K562 (cell line): ENCODE data around the gene RUNX1. TPM values are rescaled to one million over a fixed set of nuclear protein-coding genes. Genes with fewer than 3 reads are reported as not detected.
A peak's percentile ranks its signal among the peaks of the same experiment; 100 is the strongest.

Experiments used
- ATAC-seq: fragments of 200-7000 bp; cut with Tn5 transposase; 3 replicates; pipeline ENCODE4 v1.9.1; 2020; ENCODE audit warnings: moderate library complexity
- BruUV-seq: library from RNA; stranded (reverse); fragments of 400-500 nt; replicated peaks from 2 replicates; lab custom pipeline; 2021; lab: Mats Ljungman, UMichigan
- CTCF ChIA-PET: fragments of 300-600 bp; formaldehyde crosslinking; extraction: SDS; loops from one replicate; lab custom pipeline; 2021; ENCODE audit warnings: low intra/inter-chr PET ratio; lab: Yijun Ruan, JAX
- POLR2A ChIA-PET: fragments of 300-600, 350-650 bp; sonication (Branson Sonifier 250); formaldehyde crosslinking; extraction: SDS; loops from one replicate; lab custom pipeline; 2021; ENCODE audit warnings: antibody characterized with exemption, inconsistent platforms; lab: Yijun Ruan, JAX
- DNase-seq, 4 experiments: peaks; one replicate each; pipeline versions ENCODE4 v3.0.0 to v3.0.0-alpha.2; 2011 to 2018; ENCODE audit warnings: low spot score in 3 of 4, mixed read lengths in 3 of 4; ENCODE audit errors: extremely low read depth in 1 of 4
- FAIRE-seq: peaks from 2 replicates; lab custom pipeline; 2011; peaks lifted over from hg19 to GRCh38; lab: Jason Lieb, UNC
- H2AFZ ChIP-seq: 2 replicates; pipeline ENCODE4 v1.6.0; 2011; ENCODE audit warnings: low read depth, low read length, control low read depth, inconsistent platforms
- H3K27ac ChIP-seq: fragments of 200-600 bp; 3 replicates; pipeline ENCODE4 v1.8.0; 2011; ENCODE audit warnings: low read depth, mild to moderate bottlenecking, control low read depth, inconsistent platforms, low read length, moderate library complexity, mixed read lengths; ENCODE audit errors: extremely low read depth
- H3K27me3 ChIP-seq, 2 experiments: fragments of 300-600 bp in 1 of 2; 2 replicates in 1 of 2; 3 replicates in 1 of 2; pipeline versions ENCODE4 v1.6.0 to v1.8.0; 2011; ENCODE audit warnings: inconsistent platforms in 2 of 2, low read length in 2 of 2, mild to moderate bottlenecking in 1 of 2, mixed read lengths in 1 of 2, moderate library complexity in 1 of 2; ENCODE audit not compliant: control insufficient read depth in 2 of 2, insufficient read depth in 2 of 2
- H3K36me3 ChIP-seq: fragments of 300-600 bp; 3 replicates; pipeline ENCODE4 v1.8.0; 2011; ENCODE audit warnings: mild to moderate bottlenecking, low read length, inconsistent platforms; ENCODE audit not compliant: control insufficient read depth, insufficient read depth
- H3K4me1 ChIP-seq, 2 experiments: fragments of 200-600 bp in 1 of 2; replicated peaks in 1 of 2; 2 replicates in 1 of 2; 3 replicates in 1 of 2; pipeline versions ENCODE4 v1.5.1 to v1.8.0; 2011; ENCODE audit warnings: inconsistent platforms in 2 of 2, low read length in 2 of 2, mild to moderate bottlenecking in 1 of 2, mixed read lengths in 1 of 2, moderate library complexity in 1 of 2; ENCODE audit not compliant: control insufficient read depth in 2 of 2, insufficient read depth in 2 of 2
- H3K4me2 ChIP-seq: 2 replicates; pipeline ENCODE4 v1.6.1; 2011; ENCODE audit warnings: low read length, control low read depth, inconsistent platforms, mixed read lengths; ENCODE audit not compliant: insufficient read depth
- H3K4me3 ChIP-seq: fragments of 200-600 bp; sonication (generic), shearing (Covaris generic); 2 replicates; pipeline ENCODE4 v1.5.1; 2016; ENCODE audit warnings: control low read depth, inconsistent platforms
- H3K79me2 ChIP-seq: fragments of 200-600 bp; 3 replicates; pipeline ENCODE4 v1.8.0; 2011; ENCODE audit warnings: low read length, inconsistent platforms; ENCODE audit not compliant: control insufficient read depth, insufficient read depth
- H3K9ac ChIP-seq, 2 experiments: 2 replicates each; pipeline versions ENCODE4 v1.6.0 to v1.6.1; 2011; ENCODE audit warnings: low read depth in 2 of 2, low read length in 2 of 2, control low read depth in 1 of 2, inconsistent platforms in 1 of 2, mild to moderate bottlenecking in 1 of 2, mixed read lengths in 1 of 2; ENCODE audit not compliant: insufficient read depth in 1 of 2
- H3K9me1 ChIP-seq: one replicate; pipeline ENCODE4 v1.6.0; 2011; ENCODE audit warnings: inconsistent platforms, mild to moderate bottlenecking, low read length, moderate library complexity; ENCODE audit not compliant: control insufficient read depth, insufficient read depth
- H3K9me3 ChIP-seq: replicated peaks from 2 replicates; pipeline ENCODE4 v1.5.1; 2011; ENCODE audit warnings: low read depth, low read length, inconsistent platforms; ENCODE audit not compliant: control insufficient read depth, insufficient read depth
- H4K20me1 ChIP-seq: replicated peaks from 2 replicates; pipeline ENCODE4 v1.6.1; 2011; ENCODE audit warnings: low read length, inconsistent platforms, mixed read lengths; ENCODE audit not compliant: control insufficient read depth, insufficient read depth
- ARID1B ChIP-seq: fragments of 450-650 bp; IDR thresholded peaks from 2 replicates; pipeline ENCODE4 v1.6.1; 2016; ENCODE audit warnings: antibody characterized with exemption, mild to moderate bottlenecking, inconsistent platforms
- CBX1 ChIP-seq: sonication (generic); IDR thresholded peaks from 2 replicates; pipeline ENCODE4 v1.6.1; 2016; ENCODE audit warnings: antibody characterized with exemption, low read depth, mild to moderate bottlenecking
- DPF2 ChIP-seq: fragments of 450-650 bp; IDR thresholded peaks from 2 replicates; pipeline ENCODE4 v1.6.1; 2016
- FOXK1 ChIP-seq: sonication (generic); formaldehyde crosslinking; IDR thresholded peaks from 2 replicates; pipeline ENCODE4 v1.8.0; 2022; ENCODE audit warnings: missing genetic modification reagents, mild to moderate bottlenecking, borderline replicate concordance
- JUND ChIP-seq, 2 experiments: IDR thresholded peaks; 2 replicates in 1 of 2; 3 replicates in 1 of 2; pipeline ENCODE4 v1.6.1; 2011; ENCODE audit warnings: borderline replicate concordance in 2 of 2, low read depth in 2 of 2, low read length in 2 of 2, improper control_type of control experiment in 1 of 2, missing biosample characterization in 1 of 2, missing genetic modification characterization in 1 of 2, missing genetic modification reagents in 1 of 2
- NCOA2 ChIP-seq, 2 experiments: fragments of 450-650 bp; IDR thresholded peaks; 2 replicates each; pipeline ENCODE4 v1.6.1; 2018; ENCODE audit warnings: mild to moderate bottlenecking in 2 of 2, moderate library complexity in 1 of 2; ENCODE audit not compliant: partially characterized antibody in 2 of 2
- NFE2 ChIP-seq: IDR thresholded peaks from 2 replicates; pipeline ENCODE4 v1.6.1; 2014; ENCODE audit warnings: antibody characterized with exemption, low read depth
- NR2C2 ChIP-seq, 2 experiments: fragments of 200-800 bp in 1 of 2; sonication (Bioruptor generic) in 1 of 2; sonication (generic) in 1 of 2; formaldehyde crosslinking in 1 of 2; IDR thresholded peaks; 2 replicates each; pipeline versions ENCODE4 v1.6.1 to v1.8.0; 2016 to 2022; ENCODE audit warnings: mild to moderate bottlenecking in 1 of 2, missing compliant biosample characterization in 1 of 2, missing genetic modification characterization in 1 of 2, missing genetic modification reagents in 1 of 2
- RCOR1 ChIP-seq, 2 experiments: IDR thresholded peaks; 2 replicates each; pipeline ENCODE4 v1.6.1; 2012; ENCODE audit warnings: low read depth in 2 of 2, low read length in 2 of 2, borderline replicate concordance in 1 of 2, improper control_type of control experiment in 1 of 2
- SMARCA4 ChIP-seq: fragments of 450-650 bp; IDR thresholded peaks from 2 replicates; pipeline ENCODE4 v1.6.1; 2016
- TAF15 ChIP-seq: fragments of 200-400 bp; formaldehyde crosslinking; IDR thresholded peaks from 2 replicates; pipeline ENCODE4 v1.6.1; 2017; ENCODE audit warnings: mild to moderate bottlenecking, low read depth, low read length, moderate library complexity
- TBP ChIP-seq: optimal IDR thresholded peaks from 2 replicates; pipeline ENCODE3; 2011; ENCODE audit warnings: low read depth, low read length, improper control_type of control experiment
- ZBTB7A ChIP-seq: IDR thresholded peaks from 2 replicates; pipeline ENCODE4 v1.6.1; 2011; ENCODE audit warnings: low read depth, mild to moderate bottlenecking, low read length, moderate library complexity, borderline replicate concordance; ENCODE audit not compliant: control insufficient read depth
- ZNF79 ChIP-seq: fragments of 250-450 bp; sonication (Bioruptor Pico); IDR thresholded peaks from 2 replicates; pipeline ENCODE4 v1.4.0; 2020; ENCODE audit warnings: low read depth, mild to moderate bottlenecking, moderate library complexity
- WGBS: fragments of 100-300 bp; shearing (Covaris generic); methylation state at CpG from one replicate; pipeline ENCODE4 v1.1.6; 2016; ENCODE audit warnings: low coverage, mixed read lengths; ENCODE audit not compliant: insufficient coverage; ENCODE audit errors: missing lambda C conversion rate; 5-methylcytosine and 5-hydroxymethylcytosine counted together
- in situ Hi-C: fragments of 300-500 bp; cut with MboI; formaldehyde crosslinking; loops from 4 replicates; pipeline ENCODE4 v1.15.0; 2018; ENCODE audit warnings: inconsistent platforms, mixed read lengths
- intact Hi-C: fragments of 100-400 bp; cut with micrococcal nuclease; formaldehyde crosslinking; loops from 2 replicates; pipeline ENCODE4 v1.14.2; 2022
- polyA plus RNA-seq, 8 experiments: library from polyadenylated mRNA; depleted of rRNA in 4 of 8; stranded (reverse) in 5 of 8; unstranded in 3 of 8; fragments of >200 nt; fragmentation: Nextera tagmentation in 2 of 8; fragmentation: Illumina TruSeq in 1 of 8; extraction: Ambion mirVana in 2 of 8; extraction: Trizol in 1 of 8; gene quantifications; 2 replicates each; pipeline versions ENCODE4 v1.2.1 to v1.2.3, GENCODE V29; 2011 to 2014; ENCODE audit warnings: inconsistent platforms in 1 of 8, missing spikeins in 1 of 8
- total RNA-seq, 7 experiments: library from RNA; depleted of rRNA in 6 of 7; stranded (reverse); fragments of >200 nt in 6 of 7; fragmentation: Illumina TruSeq in 2 of 7; extraction: Trizol in 2 of 7; gene quantifications; 2 replicates each; pipeline versions ENCODE4 v1.2.1 to v1.2.3, GENCODE V29; 2011 to 2021; ENCODE audit warnings: low replicate concordance in 1 of 7
- TF ChIP-seq, protein P1 (sequence below): sonication (generic); formaldehyde crosslinking; IDR thresholded peaks from 2 replicates; pipeline ENCODE4 v1.8.0; 2022; ENCODE audit warnings: missing genetic modification reagents, mild to moderate bottlenecking, moderate library complexity, borderline replicate concordance
- TF ChIP-seq, protein P2 (sequence below), 3 experiments: fragments of 200-800 bp in 1 of 3; sonication (Bioruptor generic) in 1 of 3; sonication (generic) in 1 of 3; formaldehyde crosslinking in 1 of 3; IDR thresholded peaks; 2 replicates each; pipeline versions ENCODE4 v1.6.1 to v1.8.0; 2016 to 2022; ENCODE audit warnings: mild to moderate bottlenecking in 2 of 3, missing compliant biosample characterization in 2 of 3, missing genetic modification characterization in 2 of 3, missing genetic modification reagents in 1 of 3

RUNX1 gene
- total and polyA plus RNA-seq, 9 of the 15 experiments (the other 6 are each of a cell fraction or from before 2014, with no cell fraction given), result 2.2 to 68.6 (median 17.8) TPM

DNA sequence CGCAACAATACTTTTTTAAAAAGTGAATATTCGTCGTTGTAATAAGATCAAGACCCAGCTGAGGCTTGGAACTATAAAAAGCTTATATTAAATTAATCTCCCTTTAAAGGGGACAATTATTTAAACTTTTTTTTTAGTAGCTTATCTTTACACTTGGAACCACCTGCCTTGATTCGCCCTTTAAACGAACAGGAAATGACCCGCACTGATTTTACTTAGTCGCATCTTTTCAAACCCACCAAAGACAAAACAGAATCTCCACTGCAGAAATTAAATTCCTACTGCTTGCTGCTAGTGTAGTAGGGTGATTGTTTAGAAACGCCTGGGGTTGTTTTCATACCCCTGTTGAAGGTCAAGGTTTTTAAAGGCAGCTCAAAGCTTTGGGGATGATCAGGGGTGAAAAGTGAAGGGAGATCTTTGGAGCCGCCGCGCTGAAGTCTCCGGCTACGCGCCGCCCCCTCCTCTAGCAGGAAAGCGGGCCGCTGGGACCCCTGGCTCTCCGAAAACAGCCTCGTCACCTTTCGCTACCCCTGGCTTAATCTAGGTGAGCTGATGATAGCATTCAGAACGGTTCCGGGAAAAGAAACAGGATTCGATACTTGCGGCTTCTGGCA lies 163.4 kb downstream of the RUNX1 start (continued):
- TF ChIP-seq ZBTB7A, result peak; percentile 33; the same call in 1 of the 2 replicates

DNA sequence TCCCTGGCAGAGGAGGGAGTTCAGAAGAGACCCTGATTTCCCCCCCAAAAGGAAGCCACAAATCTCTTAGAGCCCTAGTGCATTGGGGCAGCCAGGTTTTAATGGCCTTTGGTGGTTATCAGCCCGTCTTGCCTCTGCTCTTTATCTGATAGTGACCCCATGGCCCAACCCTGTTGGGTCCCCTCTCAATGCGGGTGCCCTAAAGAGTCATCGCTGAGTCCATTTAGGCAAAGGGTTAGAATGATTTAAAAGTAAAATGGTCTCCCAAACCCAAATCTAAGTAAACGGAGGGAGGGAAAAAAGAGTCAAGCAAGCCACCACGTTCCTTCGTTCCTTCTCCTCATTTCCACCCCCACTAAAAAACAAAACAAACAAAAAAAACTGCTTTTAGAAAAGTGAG lies 164.0 kb downstream of the RUNX1 start:
- H3K27ac ChIP-seq, result peak overlapping the region; percentile 8; the same call in 1 of the 3 replicates
- POLR2A ChIA-PET, result interaction anchor here (0.6 to 5.4 kb wide), 9 partner anchors 8 to 207 kb away, joined by 3 to 42 read pairs (median 5); no protein-coding TSS in a partner anchor
- intact Hi-C loops, result loop anchor here (5.0 kb wide), 4 partner anchors 67 to 217 kb away; no protein-coding TSS in a partner anchor
- H3K79me2 ChIP-seq, result peaks cover 92% of the 10 kb centered on the region
- peaks cover 29 to 42% of the 10 kb centered on the region in 2 experiments for H3K4me1 ChIP-seq
- CTCF ChIA-PET, result no interaction called here
- peak overlapping the region; percentile 68 for H3K4me3 ChIP-seq
- no peaks in the 10 kb centered on the region for H3K27me3 ChIP-seq
- H3K9ac ChIP-seq, result peak overlapping the region; percentile 67 to 71; a peak in 3 of 4 replicates
- H3K4me2 ChIP-seq, result peak overlapping the region; percentile 85
- in situ Hi-C loops, result loop anchor here (5.0 kb wide), 1 partner anchor 142 kb away; no protein-coding TSS in a partner anchor
- peaks cover 16% of the 10 kb centered on the region for H4K20me1 ChIP-seq
- no peaks in the 10 kb centered on the region for H3K9me3 ChIP-seq
- no peak for ATAC-seq
- no peaks in the 10 kb centered on the region for H3K9me1 ChIP-seq
- peak in 2 of 4 experiments; percentile 42 to 47 for DNase-seq
- H3K36me3 ChIP-seq, result peaks cover 42% of the 10 kb centered on the region
- no peak for FAIRE-seq
- WGBS, result 1% methylated on average over 6 of the region's 6 CpGs
- no peak overlapping the region for H2AFZ ChIP-seq
- BruUV-seq, result no TSS peak
- no peak for TF ChIP-seq NR2C2 (CRISPR knock-in tag; IDR thresholded peaks at IDR 0.05)
- TF ChIP-seq NR2C2 (tag; IDR thresholded peaks at IDR 0.05), result 0 out of 2 replicates have a peak, but pooled peaks have one; percentile 29
- no peak for TF ChIP-seq NFE2
- peak; percentile 67 for TF ChIP-seq SMARCA4
- TF ChIP-seq TAF15, result no peak
- TF ChIP-seq, protein P1, sequence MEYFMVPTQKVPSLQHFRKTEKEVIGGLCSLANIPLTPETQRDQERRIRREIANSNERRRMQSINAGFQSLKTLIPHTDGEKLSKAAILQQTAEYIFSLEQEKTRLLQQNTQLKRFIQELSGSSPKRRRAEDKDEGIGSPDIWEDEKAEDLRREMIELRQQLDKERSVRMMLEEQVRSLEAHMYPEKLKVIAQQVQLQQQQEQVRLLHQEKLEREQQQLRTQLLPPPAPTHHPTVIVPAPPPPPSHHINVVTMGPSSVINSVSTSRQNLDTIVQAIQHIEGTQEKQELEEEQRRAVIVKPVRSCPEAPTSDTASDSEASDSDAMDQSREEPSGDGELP, result no peak
- TF ChIP-seq DPF2, result peak; percentile 39; the same call in 1 of the 2 replicates
- peak in 1 of 2 experiments; percentile 86; a peak in 2 of 4 replicates for TF ChIP-seq RCOR1 (IDR thresholded peaks at IDR 0.05; ENCODE audit: borderline replicate concordance in 1 of 2, low read depth in 2 of 2, low read length in 2 of 2)
- TF ChIP-seq CBX1, result no peak
- no peak for TF ChIP-seq NCOA2 (IDR thresholded peaks at IDR 0.05; ENCODE audit: partially characterized antibody in 2 of 2)
- TF ChIP-seq FOXK1 (CRISPR knock-in tag), result no peak
- TF ChIP-seq TBP, result no peak
- no peak for TF ChIP-seq ZNF79 (CRISPR knock-in tag)
- TF ChIP-seq ARID1B, result peak; percentile 52
- 0 out of 2 replicates have a peak, but pooled peaks have one; percentile 30 for TF ChIP-seq ZBTB7A
- TF ChIP-seq JUND (IDR thresholded peaks at IDR 0.05; ENCODE audit: borderline replicate concordance, low read depth, low read length), result peak; percentile 42; the same call in 1 of the 2 replicates
- no peak for TF ChIP-seq JUND (tag; IDR thresholded peaks at IDR 0.05; ENCODE audit: borderline replicate concordance, low read depth, low read length)
- TF ChIP-seq, protein P2, sequence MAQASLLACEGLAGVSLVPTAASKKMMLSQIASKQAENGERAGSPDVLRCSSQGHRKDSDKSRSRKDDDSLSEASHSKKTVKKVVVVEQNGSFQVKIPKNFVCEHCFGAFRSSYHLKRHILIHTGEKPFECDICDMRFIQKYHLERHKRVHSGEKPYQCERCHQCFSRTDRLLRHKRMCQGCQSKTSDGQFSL (CRISPR knock-in tag; IDR thresholded peaks at IDR 0.05), result no peak
- TF ChIP-seq, protein P2 (tag; IDR thresholded peaks at IDR 0.05), result no peak
